DMS53 (cell line): ENCODE results near the gene C9orf78.

Experiments used
- DNase-seq: peaks from one replicate; lab custom pipeline; 2025; lab: John Stamatoyannopoulos, UW

The C9orf78 gene

GRCh38 chr9:129835128-129835859 is at the start of gene C9orf78, which contains the start of gene USP20:
C9orf78 (minus strand) TSS chr9:129835275; CDS start chr9:129835221, 54 bp downstream.
USP20 (plus strand) TSS chr9:129835458; CDS start chr9:129852556, 17,098 bp downstream.
- peak; percentile 99 for DNase-seq

- DNase-seq, result peak; percentile 95
Measured at GRCh38 chr9:129884220-129885017, 49.3 kb upstream of the C9orf78 start.

GRCh38 chr9:129881547-129882324 is 46.7 kb upstream of the C9orf78 start:
- no peak for DNase-seq

GRCh38 chr9:129880654-129881546 is 45.8 kb upstream of the C9orf78 start:
- no peak for DNase-seq

- DNase-seq, result no peak
Measured at GRCh38 chr9:129879991-129880653, 45.0 kb upstream of the C9orf78 start.

GRCh38 chr9:129879103-129879699 is 44.1 kb upstream of the C9orf78 start:
- no peak for DNase-seq

GRCh38 chr9:129878291-129878690 is 43.2 kb upstream of the C9orf78 start:
- DNase-seq, result no peak

GRCh38 chr9:129876815-129877214 is 41.7 kb upstream of the C9orf78 start:
- no peak for DNase-seq

GRCh38 chr9:129875687-129876395 is 40.8 kb upstream of the C9orf78 start:
- DNase-seq, result peak; percentile 65

GRCh38 chr9:129875181-129875611 is 40.1 kb upstream of the C9orf78 start:
- peak; percentile 13 for DNase-seq

- DNase-seq, result no peak
Measured at GRCh38 chr9:129874261-129875101, 39.4 kb upstream of the C9orf78 start.

- DNase-seq, result no peak
Measured at GRCh38 chr9:129873563-129874190, 38.6 kb upstream of the C9orf78 start.

GRCh38 chr9:129871046-129871445 is 36.0 kb upstream of the C9orf78 start:
- no peak for DNase-seq

- no peak for DNase-seq
Measured at GRCh38 chr9:129869585-129870501, 34.8 kb upstream of the C9orf78 start.

GRCh38 chr9:129868872-129869486 is 33.9 kb upstream of the C9orf78 start:
- DNase-seq, result no peak

GRCh38 chr9:129868023-129868871 is 33.2 kb upstream of the C9orf78 start:
- no peak for DNase-seq
